HepG2 (cell line): ENCODE data around the gene GRM6. TPM values are rescaled to one million over a fixed set of nuclear protein-coding genes. Genes with fewer than 3 reads are reported as not detected.

Source experiments
- ATM ChIP-seq: fragments of 450-650 bp; IDR thresholded peaks from 2 replicates; pipeline ENCODE4 v1.7.1; 2017; ENCODE audit warnings: mild to moderate bottlenecking, borderline replicate concordance
- KDM5B ChIP-seq: sonication (generic); formaldehyde crosslinking; IDR thresholded peaks from 2 replicates; pipeline ENCODE4 v1.4.0; 2020; ENCODE audit warnings: missing genetic modification reagents, mild to moderate bottlenecking, borderline replicate concordance
- KLF13 ChIP-seq: sonication (generic); formaldehyde crosslinking; IDR thresholded peaks from 2 replicates; pipeline ENCODE4 v1.4.0; 2020; ENCODE audit warnings: mild to moderate bottlenecking, missing genetic modification reagents
- KMT2B ChIP-seq: IDR thresholded peaks from 2 replicates; pipeline ENCODE4 v1.6.1; 2016; ENCODE audit warnings: missing genetic modification reagents, missing compliant biosample characterization
- POLR2G ChIP-seq: fragments of 200-400 bp; formaldehyde crosslinking; IDR thresholded peaks from 2 replicates; pipeline ENCODE4 v1.6.1; 2018; ENCODE audit warnings: mild to moderate bottlenecking, low read depth, low read length, moderate library complexity
- SMARCE1 ChIP-seq: fragments of 450-650 bp; IDR thresholded peaks from 2 replicates; pipeline ENCODE4 v1.6.1; 2017; ENCODE audit warnings: borderline replicate concordance
- SRSF4 ChIP-seq: fragments of 200-400 bp; formaldehyde crosslinking; IDR thresholded peaks from one replicate; pipeline ENCODE4 v1.6.1; 2018; ENCODE audit warnings: mild to moderate bottlenecking, low read depth, low read length, moderate library complexity; ENCODE audit not compliant: poor library complexity, severe bottlenecking
- ZBTB21 ChIP-seq: sonication (generic); formaldehyde crosslinking; IDR thresholded peaks from 2 replicates; pipeline ENCODE4 v1.4.0; 2020; ENCODE audit warnings: missing genetic modification reagents
- ZBTB3 ChIP-seq: sonication (generic); formaldehyde crosslinking; IDR thresholded peaks from 2 replicates; pipeline ENCODE4 v1.4.0; 2020; ENCODE audit warnings: low read depth, mild to moderate bottlenecking, moderate library complexity, missing genetic modification reagents, borderline replicate concordance
- ZNF230 ChIP-seq: sonication (generic); formaldehyde crosslinking; IDR thresholded peaks from 2 replicates; pipeline ENCODE4 v1.4.0; 2020; ENCODE audit warnings: mild to moderate bottlenecking, missing genetic modification reagents
- ZNF776 ChIP-seq: sonication (generic); formaldehyde crosslinking; IDR thresholded peaks from 2 replicates; pipeline ENCODE4 v1.4.0; 2020; ENCODE audit warnings: mild to moderate bottlenecking, missing genetic modification reagents
- ZNF83 ChIP-seq: sonication (generic); formaldehyde crosslinking; IDR thresholded peaks from 2 replicates; pipeline ENCODE4 v1.4.0; 2020; ENCODE audit warnings: missing genetic modification reagents, mild to moderate bottlenecking, borderline replicate concordance
- ZNF883 ChIP-seq: sonication (generic); formaldehyde crosslinking; IDR thresholded peaks from 2 replicates; pipeline ENCODE4 v1.5.1; 2020; ENCODE audit warnings: mild to moderate bottlenecking, missing genetic modification reagents; ENCODE audit errors: not compliant biosample characterization
- polyA plus RNA-seq, 8 experiments: library from polyadenylated mRNA; depleted of rRNA in 3 of 8; stranded (reverse) in 7 of 8; unstranded in 1 of 8; fragments of >200 nt; fragmentation: Illumina TruSeq in 4 of 8; extraction: Trizol in 4 of 8; gene quantifications; 2 replicates each; pipeline versions ENCODE4 v1.2.1 to v1.2.3, GENCODE V29; 2011 to 2016; ENCODE audit warnings: low read depth in 4 of 8, missing spikeins in 1 of 8, mixed read lengths in 1 of 8; ENCODE audit not compliant: insufficient read depth in 1 of 8
- total RNA-seq, 5 experiments: library from RNA; depleted of rRNA; stranded (reverse); fragments of >200 nt; fragmentation: Illumina TruSeq; extraction: Trizol; gene quantifications; 2 replicates each; pipeline ENCODE4 v1.2.3, GENCODE V29; 2016; ENCODE audit warnings: low read depth in 1 of 5
- TF ChIP-seq, protein P1 (sequence below): sonication (generic); formaldehyde crosslinking; IDR thresholded peaks from one replicate; pipeline ENCODE4 v1.5.1; 2020; ENCODE audit warnings: mild to moderate bottlenecking, missing genetic modification reagents; ENCODE audit errors: not compliant biosample characterization
- TF ChIP-seq, protein P2 (sequence below): sonication (generic); formaldehyde crosslinking; IDR thresholded peaks from 2 replicates; pipeline ENCODE4 v1.4.0; 2020; ENCODE audit warnings: missing genetic modification reagents, low read depth, mild to moderate bottlenecking, borderline replicate concordance
- TF ChIP-seq, protein P3 (sequence below): sonication (generic); formaldehyde crosslinking; IDR thresholded peaks from 2 replicates; pipeline ENCODE4 v1.5.0; 2020; ENCODE audit warnings: mild to moderate bottlenecking, missing genetic modification reagents

The GRM6 gene
- total and polyA plus RNA-seq, 2 of the 13 experiments (the other 11 are each of a cell fraction or from before 2014, with no cell fraction given) = not detected

GRCh38 chr5:179023528-179024189 lies 28.5 kb upstream of the GRM6 start, which contains the start of gene ZNF879 (continued):
- TF ChIP-seq, protein P1, sequence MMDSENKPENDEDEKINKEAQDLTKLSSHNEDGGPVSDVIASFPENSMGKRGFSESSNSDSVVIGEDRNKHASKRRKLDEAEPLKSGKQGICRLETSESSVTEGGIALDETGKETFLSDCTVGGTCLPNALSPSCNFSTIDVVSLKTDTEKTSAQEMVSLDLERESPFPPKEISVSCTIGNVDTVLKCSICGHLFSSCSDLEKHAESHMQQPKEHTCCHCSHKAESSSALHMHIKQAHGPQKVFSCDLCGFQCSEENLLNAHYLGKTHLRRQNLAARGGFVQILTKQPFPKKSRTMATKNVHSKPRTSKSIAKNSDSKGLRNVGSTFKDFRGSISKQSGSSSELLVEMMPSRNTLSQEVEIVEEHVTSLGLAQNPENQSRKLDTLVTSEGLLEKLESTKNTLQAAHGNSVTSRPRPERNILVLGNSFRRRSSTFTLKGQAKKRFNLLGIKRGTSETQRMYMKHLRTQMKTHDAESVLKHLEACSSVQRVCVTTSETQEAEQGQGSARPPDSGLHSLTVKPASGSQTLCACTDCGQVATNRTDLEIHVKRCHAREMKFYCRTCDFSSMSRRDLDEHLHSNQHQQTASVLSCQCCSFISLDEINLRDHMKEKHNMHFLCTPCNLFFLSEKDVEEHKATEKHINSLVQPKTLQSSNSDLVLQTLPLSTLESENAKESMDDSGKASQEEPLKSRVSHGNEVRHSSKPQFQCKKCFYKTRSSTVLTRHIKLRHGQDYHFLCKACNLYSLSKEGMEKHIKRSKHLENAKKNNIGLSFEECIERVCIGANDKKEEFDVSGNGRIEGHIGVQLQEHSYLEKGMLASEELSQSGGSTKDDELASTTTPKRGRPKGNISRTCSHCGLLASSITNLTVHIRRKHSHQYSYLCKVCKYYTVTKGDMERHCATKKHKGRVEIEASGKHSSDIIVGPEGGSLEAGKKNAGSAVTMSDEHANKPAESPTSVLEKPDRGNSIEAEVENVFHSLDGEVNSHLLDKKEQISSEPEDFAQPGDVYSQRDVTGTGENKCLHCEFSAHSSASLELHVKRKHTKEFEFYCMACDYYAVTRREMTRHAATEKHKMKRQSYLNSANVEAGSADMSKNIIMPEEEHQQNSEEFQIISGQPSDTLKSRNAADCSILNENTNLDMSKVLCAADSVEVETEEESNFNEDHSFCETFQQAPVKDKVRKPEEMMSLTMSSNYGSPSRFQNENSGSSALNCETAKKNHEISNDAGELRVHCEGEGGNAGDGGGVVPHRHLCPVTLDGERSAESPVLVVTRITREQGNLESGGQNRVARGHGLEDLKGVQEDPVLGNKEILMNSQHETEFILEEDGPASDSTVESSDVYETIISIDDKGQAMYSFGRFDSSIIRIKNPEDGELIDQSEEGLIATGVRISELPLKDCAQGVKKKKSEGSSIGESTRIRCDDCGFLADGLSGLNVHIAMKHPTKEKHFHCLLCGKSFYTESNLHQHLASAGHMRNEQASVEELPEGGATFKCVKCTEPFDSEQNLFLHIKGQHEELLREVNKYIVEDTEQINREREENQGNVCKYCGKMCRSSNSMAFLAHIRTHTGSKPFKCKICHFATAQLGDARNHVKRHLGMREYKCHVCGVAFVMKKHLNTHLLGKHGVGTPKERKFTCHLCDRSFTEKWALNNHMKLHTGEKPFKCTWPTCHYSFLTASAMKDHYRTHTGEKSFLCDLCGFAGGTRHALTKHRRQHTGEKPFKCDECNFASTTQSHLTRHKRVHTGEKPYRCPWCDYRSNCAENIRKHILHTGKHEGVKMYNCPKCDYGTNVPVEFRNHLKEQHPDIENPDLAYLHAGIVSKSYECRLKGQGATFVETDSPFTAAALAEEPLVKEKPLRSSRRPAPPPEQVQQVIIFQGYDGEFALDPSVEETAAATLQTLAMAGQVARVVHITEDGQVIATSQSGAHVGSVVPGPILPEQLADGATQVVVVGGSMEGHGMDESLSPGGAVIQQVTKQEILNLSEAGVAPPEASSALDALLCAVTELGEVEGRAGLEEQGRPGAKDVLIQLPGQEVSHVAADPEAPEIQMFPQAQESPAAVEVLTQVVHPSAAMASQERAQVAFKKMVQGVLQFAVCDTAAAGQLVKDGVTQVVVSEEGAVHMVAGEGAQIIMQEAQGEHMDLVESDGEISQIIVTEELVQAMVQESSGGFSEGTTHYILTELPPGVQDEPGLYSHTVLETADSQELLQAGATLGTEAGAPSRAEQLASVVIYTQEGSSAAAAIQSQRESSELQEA (CRISPR knock-in tag) = no peak
- TF ChIP-seq KDM5B (CRISPR knock-in tag) (no peak; the same call in 1 of the 2 replicates), ZNF883 (no peak), ATM (no peak), KLF13 (CRISPR knock-in tag) (no peak), POLR2G (peak; percentile 73), ZBTB21 (CRISPR knock-in tag) (no peak), ZBTB3 (CRISPR knock-in tag) (no peak), ZNF230 (CRISPR knock-in tag) (no peak), KMT2B (peak; percentile 68; the same call in 1 of the 2 replicates), SRSF4 (no peak), SMARCE1 (no peak), ZNF83 (no peak), ZNF776 (CRISPR knock-in tag) (no peak; the same call in 1 of the 2 replicates)
- TF ChIP-seq, protein P2, sequence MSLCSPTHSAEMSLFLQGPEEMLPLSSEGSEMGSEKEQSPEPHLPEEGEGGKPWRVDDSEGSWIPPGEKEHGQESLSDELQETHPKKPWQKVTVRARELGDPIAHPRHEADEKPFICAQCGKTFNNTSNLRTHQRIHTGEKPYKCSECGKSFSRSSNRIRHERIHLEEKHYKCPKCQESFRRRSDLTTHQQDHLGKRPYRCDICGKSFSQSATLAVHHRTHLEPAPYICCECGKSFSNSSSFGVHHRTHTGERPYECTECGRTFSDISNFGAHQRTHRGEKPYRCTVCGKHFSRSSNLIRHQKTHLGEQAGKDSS (CRISPR knock-in tag) = peak; percentile 35; the same call in 1 of the 2 replicates
- TF ChIP-seq, protein P3, sequence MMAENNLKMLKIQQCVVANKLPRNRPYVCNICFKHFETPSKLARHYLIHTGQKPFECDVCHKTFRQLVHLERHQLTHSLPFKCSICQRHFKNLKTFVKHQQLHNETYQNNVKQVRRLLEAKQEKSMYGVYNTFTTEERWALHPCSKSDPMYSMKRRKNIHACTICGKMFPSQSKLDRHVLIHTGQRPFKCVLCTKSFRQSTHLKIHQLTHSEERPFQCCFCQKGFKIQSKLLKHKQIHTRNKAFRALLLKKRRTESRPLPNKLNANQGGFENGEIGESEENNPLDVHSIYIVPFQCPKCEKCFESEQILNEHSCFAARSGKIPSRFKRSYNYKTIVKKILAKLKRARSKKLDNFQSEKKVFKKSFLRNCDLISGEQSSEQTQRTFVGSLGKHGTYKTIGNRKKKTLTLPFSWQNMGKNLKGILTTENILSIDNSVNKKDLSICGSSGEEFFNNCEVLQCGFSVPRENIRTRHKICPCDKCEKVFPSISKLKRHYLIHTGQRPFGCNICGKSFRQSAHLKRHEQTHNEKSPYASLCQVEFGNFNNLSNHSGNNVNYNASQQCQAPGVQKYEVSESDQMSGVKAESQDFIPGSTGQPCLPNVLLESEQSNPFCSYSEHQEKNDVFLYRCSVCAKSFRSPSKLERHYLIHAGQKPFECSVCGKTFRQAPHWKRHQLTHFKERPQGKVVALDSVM (CRISPR knock-in tag) = no peak; the same call in 1 of the 2 replicates
